ENCODE results near the gene COG6.

DNA sequence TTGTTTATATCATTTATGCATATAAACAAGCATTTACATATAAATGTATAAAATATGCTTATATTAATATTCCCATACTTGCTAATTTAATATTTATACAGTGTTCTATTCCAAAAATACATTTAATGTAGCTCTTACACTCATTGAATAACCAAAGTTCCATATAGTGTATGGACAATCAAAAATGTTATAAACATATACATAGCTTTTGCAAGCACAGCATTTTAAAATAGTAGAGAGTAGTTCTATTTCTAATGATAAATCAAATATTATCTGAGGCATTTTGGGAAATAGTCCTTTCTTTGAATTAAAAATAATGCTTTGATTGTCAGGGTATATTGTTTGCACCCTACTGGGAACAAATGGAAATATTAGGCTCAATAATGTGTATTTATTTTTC, 22.5 kb upstream of the COG6 start:
- no peak for TF ChIP-seq FOXM1 (IDR thresholded peaks at IDR 0.05; ENCODE audit: borderline replicate concordance)
- TF ChIP-seq BHLHE40 (IDR thresholded peaks at IDR 0.05; ENCODE audit: borderline replicate concordance), result no peak
- TF ChIP-seq, protein P1, sequence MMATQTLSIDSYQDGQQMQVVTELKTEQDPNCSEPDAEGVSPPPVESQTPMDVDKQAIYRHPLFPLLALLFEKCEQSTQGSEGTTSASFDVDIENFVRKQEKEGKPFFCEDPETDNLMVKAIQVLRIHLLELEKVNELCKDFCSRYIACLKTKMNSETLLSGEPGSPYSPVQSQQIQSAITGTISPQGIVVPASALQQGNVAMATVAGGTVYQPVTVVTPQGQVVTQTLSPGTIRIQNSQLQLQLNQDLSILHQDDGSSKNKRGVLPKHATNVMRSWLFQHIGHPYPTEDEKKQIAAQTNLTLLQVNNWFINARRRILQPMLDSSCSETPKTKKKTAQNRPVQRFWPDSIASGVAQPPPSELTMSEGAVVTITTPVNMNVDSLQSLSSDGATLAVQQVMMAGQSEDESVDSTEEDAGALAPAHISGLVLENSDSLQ (IDR thresholded peaks at IDR 0.05), result no peak
- TF ChIP-seq ELF4 (IDR thresholded peaks at IDR 0.05), result no peak
- no peak for TF ChIP-seq NFRKB (IDR thresholded peaks at IDR 0.05)
- no peak for TF ChIP-seq TARDBP (IDR thresholded peaks at IDR 0.05)
- TF ChIP-seq SP1 (IDR thresholded peaks at IDR 0.05), result no peak
